MG63 (cell line): ENCODE measurements around the gene POLR1A. TPM values are rescaled to one million over a fixed set of nuclear protein-coding genes. Genes with fewer than 3 reads are reported as not detected.

Source experiments
- DNase-seq: peaks from one replicate; pipeline ENCODE4 v3.0.0-alpha.2; 2020
- H3K27me3 ChIP-seq: fragments of 250-450 bp; sonication (Bioruptor Pico); 2 replicates; pipeline ENCODE4 v1.5.1; 2020; ENCODE audit warnings: mild to moderate bottlenecking, moderate library complexity
- H3K36me3 ChIP-seq: fragments of 250-450 bp; sonication (Bioruptor Pico); 2 replicates; pipeline ENCODE4 v1.5.1; 2020; ENCODE audit warnings: mild to moderate bottlenecking, moderate library complexity
- H3K4me3 ChIP-seq: fragments of 250-450 bp; sonication (Bioruptor Pico); 2 replicates; pipeline ENCODE4 v1.5.1; 2020; ENCODE audit warnings: mild to moderate bottlenecking, moderate library complexity
- H3K9me3 ChIP-seq: fragments of 250-450 bp; sonication (Bioruptor Pico); 2 replicates; pipeline ENCODE4 v1.5.1; 2020; ENCODE audit warnings: mild to moderate bottlenecking, moderate library complexity
- total RNA-seq: library from RNA; depleted of rRNA; stranded (reverse); fragments of >200 nt; shearing (Covaris generic); gene quantifications from 2 replicates; pipeline ENCODE4 v1.2.3, GENCODE V29; 2014; ENCODE audit warnings: low replicate concordance

Gene POLR1A
- total RNA-seq, 1 experiment from 2014 or later, result 8.9 TPM

GRCh38 chr2:86072271-86072858 is 33.3 kb downstream of the POLR1A start:
- H3K36me3 ChIP-seq, result peaks cover 83% of the 10 kb centered on the region
- H3K4me3 ChIP-seq, result no peak overlapping the region
- H3K9me3 ChIP-seq, result no peaks in the 10 kb centered on the region
- DNase-seq, result peak; percentile 97
- H3K27me3 ChIP-seq, result no peaks in the 10 kb centered on the region

DNA sequence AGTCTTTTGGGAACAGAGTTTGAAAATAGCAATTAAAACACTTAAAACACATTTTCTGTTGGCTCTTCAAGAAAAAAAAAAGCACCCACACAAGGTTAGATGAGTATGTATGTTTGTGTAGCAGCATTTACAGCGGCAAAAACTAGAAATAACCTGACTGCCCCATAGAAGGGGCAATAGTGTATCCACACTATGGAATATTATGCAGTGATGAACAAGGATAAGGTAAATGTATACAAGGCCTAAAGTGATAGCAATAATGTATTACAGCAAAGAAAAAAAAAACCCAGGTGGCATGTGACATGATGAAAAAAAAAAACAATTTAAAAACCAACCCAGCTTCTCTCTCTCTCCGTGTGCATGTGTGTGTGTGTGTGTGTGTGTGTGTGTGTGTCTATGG is 34.8 kb downstream of the POLR1A start:
- H3K27me3 ChIP-seq, result no peaks in the 10 kb centered on the region
- H3K36me3 ChIP-seq, result peaks cover 83% of the 10 kb centered on the region
- no peak overlapping the region for H3K4me3 ChIP-seq
- DNase-seq, result no peak
- no peaks in the 10 kb centered on the region for H3K9me3 ChIP-seq

DNA sequence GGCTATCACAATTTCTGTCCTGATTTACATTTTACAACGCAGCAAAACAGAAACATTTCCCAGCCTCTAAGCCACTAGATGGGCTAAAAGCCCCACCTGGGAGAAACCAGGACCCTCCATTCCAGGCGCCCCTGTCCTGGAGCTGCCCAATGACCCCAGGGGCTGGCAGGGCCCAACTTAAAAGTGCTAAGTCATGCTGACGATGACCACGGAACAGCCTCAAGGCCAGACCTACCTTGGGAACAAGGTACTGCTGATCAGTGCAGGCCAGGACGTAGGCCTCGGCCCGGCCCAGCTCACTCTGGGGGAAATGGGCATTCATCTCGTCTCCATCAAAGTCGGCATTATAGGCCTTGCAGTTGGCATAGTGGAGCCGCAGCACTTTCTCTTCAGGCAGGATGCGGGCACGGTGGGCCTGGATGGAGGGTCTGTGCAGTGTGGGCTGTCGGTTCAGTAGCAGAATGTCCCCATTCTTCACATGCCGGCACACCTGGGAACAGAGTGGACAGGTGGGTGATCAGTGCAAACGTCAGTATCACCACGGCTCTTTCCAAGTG is 35.8 kb downstream of the POLR1A start:
- H3K27me3 ChIP-seq, result no peaks in the 10 kb centered on the region
- peaks cover 86% of the 10 kb centered on the region for H3K36me3 ChIP-seq
- DNase-seq, result no peak
- H3K4me3 ChIP-seq, result no peak overlapping the region
- H3K9me3 ChIP-seq, result no peaks in the 10 kb centered on the region

DNA sequence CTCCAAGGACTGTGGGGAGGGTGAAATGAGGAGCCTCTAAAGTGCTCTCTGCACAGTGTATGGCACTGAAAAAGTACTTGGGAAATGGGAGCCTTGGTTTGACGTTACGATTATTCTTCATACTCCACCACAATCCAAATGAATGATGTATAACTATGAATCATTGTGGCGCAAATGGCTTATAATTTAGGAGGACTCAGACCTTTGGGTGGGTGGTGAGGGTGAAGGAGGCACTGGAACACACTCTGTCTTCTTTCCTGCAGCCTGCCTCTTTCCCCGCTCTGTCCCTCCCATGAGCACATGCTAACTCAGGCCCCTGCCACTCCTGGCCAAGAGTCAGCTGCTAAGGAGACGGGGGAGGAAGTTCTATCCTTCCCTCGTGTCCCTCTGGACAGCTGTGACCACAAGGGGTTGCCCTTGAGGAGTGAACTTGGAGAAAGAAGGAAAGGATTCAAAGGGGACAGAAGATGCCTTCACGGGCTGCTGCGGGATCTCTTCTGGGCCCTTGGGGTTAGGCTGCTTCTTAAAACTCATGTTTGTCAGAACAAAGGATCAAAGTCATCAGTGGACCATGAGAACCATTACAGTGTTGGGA is 36.5 kb downstream of the POLR1A start:
- Histone ChIP-seq H3K36me3 (peaks cover 86% of the 10 kb centered on the region), H3K9me3 (no peaks in the 10 kb centered on the region; the same call in 1 of the 2 replicates), H3K4me3 (no peak overlapping the region), H3K27me3 (no peaks in the 10 kb centered on the region)
- no peak for DNase-seq

- Histone ChIP-seq H3K27me3 (no peaks in the 10 kb centered on the region), H3K36me3 (peaks cover 86% of the 10 kb centered on the region), H3K9me3 (peaks cover 2% of the 10 kb centered on the region; the same call in 1 of the 2 replicates), H3K4me3 (no peak overlapping the region)
- DNase-seq, result no peak
Measured at GRCh38 chr2:86068648-86069047, 37.0 kb downstream of the POLR1A start.

- Histone ChIP-seq H3K9me3 (peaks cover 6% of the 10 kb centered on the region; the same call in 1 of the 2 replicates), H3K4me3 (no peak overlapping the region), H3K27me3 (no peaks in the 10 kb centered on the region), H3K36me3 (peaks cover 86% of the 10 kb centered on the region)
- DNase-seq, result no peak
Measured at GRCh38 chr2:86068136-86068588, 37.5 kb downstream of the POLR1A start.

DNA sequence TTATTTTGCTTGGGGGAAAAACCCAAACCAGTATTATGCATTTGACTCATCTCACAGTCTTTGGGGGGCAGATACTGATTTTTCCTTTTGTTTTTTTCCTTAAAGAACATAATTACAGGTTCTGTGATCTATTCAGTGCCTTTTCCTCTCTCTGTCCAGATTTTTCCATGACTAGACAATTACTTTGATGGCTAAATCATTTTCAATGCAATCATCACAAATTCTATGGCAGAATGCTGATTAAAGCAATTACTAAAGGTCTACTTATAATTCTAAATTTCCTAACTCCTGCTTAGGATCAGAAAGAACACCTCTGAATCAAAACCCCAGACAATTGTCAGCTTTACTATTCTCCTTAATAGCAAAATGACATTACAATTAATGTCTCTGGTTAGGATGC is 38.8 kb downstream of the POLR1A start:
- peaks cover 10% of the 10 kb centered on the region for H3K9me3 ChIP-seq
- DNase-seq, result no peak
- peaks cover 95% of the 10 kb centered on the region for H3K36me3 ChIP-seq
- no peaks in the 10 kb centered on the region for H3K27me3 ChIP-seq
- no peak overlapping the region for H3K4me3 ChIP-seq

DNA sequence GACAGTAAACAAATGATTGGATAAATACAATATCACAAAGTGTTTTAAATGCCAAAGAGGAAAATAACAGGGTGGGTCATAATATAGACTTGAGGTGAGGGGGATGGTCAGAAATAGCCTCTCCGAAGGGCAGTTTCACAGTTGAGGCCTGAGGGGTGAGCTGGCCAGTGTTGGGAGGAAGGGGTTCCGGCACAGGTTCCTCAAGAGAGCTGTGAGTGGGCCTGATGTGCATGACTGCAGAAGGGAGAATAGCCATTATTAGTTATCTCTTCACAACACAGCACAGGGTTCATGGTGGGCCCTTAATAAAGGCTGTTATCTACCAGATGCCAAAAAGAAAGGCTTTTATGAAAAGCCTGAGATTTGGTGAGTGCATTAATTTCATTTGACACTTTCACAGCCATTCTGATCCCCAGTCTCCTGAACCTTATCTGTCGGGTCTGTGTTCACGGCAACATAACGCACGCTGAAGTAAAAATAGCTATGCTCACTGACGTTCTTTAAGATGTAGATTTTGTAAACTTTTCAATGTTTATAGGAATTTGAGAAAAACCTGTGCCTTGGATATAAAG is 39.6 kb downstream of the POLR1A start:
- Histone ChIP-seq H3K27me3 (no peaks in the 10 kb centered on the region), H3K4me3 (no peak overlapping the region), H3K9me3 (peaks cover 10% of the 10 kb centered on the region), H3K36me3 (peaks cover 95% of the 10 kb centered on the region)
- no peak for DNase-seq

GRCh38 chr2:86065512-86065911 is 40.2 kb downstream of the POLR1A start:
- DNase-seq, result no peak
- Histone ChIP-seq H3K4me3 (no peak overlapping the region), H3K9me3 (peaks cover 10% of the 10 kb centered on the region), H3K27me3 (no peaks in the 10 kb centered on the region), H3K36me3 (peaks cover 97% of the 10 kb centered on the region)

GRCh38 chr2:86064006-86064405 is 41.7 kb downstream of the POLR1A start:
- Histone ChIP-seq H3K36me3 (peaks cover 87% of the 10 kb centered on the region), H3K9me3 (peaks cover 10% of the 10 kb centered on the region), H3K4me3 (no peak overlapping the region), H3K27me3 (no peaks in the 10 kb centered on the region)
- DNase-seq, result no peak

DNA sequence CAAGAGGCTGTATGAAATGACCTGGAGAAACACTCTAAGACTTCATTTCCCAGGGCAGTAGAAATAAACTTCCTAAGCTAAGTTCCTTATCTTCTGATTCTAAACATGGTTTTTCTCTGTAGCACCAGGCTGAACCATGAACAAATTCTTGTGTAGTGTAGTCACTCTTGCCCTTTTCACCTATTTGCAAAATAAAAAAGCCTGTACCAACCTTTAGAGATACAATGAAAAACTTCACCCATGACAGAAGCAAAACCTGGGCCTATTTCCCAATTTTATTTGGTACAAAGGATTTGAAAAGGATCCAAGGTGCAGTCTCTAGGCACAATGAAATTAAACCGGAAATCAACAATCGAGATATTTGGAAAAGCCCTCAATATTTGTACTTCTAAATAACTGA is 43.6 kb downstream of the POLR1A start:
- no peaks in the 10 kb centered on the region for H3K27me3 ChIP-seq
- H3K4me3 ChIP-seq, result no peak overlapping the region
- H3K36me3 ChIP-seq, result peaks cover 74% of the 10 kb centered on the region
- DNase-seq, result no peak
- H3K9me3 ChIP-seq, result peaks cover 10% of the 10 kb centered on the region

DNA sequence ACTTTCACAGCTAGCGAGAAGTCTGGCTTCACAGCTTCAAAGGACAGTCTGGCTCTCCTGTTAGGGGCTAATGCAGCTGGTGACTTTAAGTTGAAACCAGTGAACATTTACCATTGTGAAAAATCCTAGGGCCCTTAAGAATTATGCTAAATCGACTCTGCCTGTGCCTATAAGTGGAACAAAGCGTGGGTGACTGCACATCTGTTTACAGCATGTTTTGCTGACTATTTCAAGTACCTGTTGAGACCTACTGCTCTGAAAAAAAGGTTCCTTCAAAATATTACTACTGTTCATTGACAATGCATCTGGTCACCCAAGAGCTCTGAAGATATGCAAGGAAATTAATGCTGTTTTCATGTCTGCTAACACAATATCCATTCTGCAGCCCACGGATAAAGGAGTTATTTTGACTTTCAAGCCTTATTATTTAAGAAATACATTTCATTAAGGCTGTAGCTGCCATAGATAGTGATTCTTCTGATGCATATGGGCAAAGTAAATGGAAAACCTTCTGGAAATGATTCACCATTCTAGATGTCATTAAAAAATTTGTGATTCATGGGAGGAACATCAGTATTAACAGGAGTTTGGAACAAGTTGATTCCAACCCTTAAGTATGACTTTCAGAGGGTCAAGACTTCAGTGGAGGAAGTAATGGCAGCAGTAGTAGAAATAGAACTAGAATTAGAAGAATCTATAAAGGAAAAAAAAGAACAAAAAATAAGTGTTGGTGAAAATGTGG is 48.9 kb downstream of the POLR1A start:
- no peak overlapping the region for H3K4me3 ChIP-seq
- H3K9me3 ChIP-seq, result no peaks in the 10 kb centered on the region
- no peak for DNase-seq
- H3K36me3 ChIP-seq, result peaks cover 59% of the 10 kb centered on the region
- no peaks in the 10 kb centered on the region for H3K27me3 ChIP-seq

DNA sequence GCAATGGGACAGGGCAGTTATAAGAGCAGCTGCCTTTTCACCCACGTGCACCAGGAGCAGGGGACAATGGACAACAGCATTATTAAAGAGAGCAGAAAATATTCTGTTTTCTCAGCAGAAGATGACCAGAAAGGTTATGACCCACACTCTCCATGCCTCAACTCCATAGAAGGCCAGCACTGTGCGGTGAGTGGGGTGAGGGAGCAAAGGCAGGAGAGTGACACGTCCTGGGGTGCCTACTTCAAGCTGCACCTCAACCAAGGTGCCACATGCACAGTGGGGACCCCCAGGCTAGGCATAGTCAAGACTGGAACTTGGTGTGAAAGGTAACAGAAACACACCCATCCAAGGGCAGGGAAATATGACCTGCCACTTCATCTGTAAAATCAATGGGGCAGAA is 50.4 kb downstream of the POLR1A start:
- H3K4me3 ChIP-seq, result no peak overlapping the region
- peaks cover 53% of the 10 kb centered on the region for H3K36me3 ChIP-seq
- H3K27me3 ChIP-seq, result no peaks in the 10 kb centered on the region
- no peaks in the 10 kb centered on the region for H3K9me3 ChIP-seq
- no peak for DNase-seq

- H3K4me3 ChIP-seq, result no peak overlapping the region
- peaks cover 53% of the 10 kb centered on the region for H3K36me3 ChIP-seq
- DNase-seq, result no peak
- H3K9me3 ChIP-seq, result no peaks in the 10 kb centered on the region
- H3K27me3 ChIP-seq, result no peaks in the 10 kb centered on the region
Measured at GRCh38 chr2:86054535-86055082, 51.1 kb downstream of the POLR1A start.

GRCh38 chr2:86053166-86053565 is 52.5 kb downstream of the POLR1A start:
- H3K4me3 ChIP-seq, result no peak overlapping the region
- H3K27me3 ChIP-seq, result no peaks in the 10 kb centered on the region
- peaks cover 66% of the 10 kb centered on the region for H3K36me3 ChIP-seq
- H3K9me3 ChIP-seq, result no peaks in the 10 kb centered on the region
- DNase-seq, result no peak

DNA sequence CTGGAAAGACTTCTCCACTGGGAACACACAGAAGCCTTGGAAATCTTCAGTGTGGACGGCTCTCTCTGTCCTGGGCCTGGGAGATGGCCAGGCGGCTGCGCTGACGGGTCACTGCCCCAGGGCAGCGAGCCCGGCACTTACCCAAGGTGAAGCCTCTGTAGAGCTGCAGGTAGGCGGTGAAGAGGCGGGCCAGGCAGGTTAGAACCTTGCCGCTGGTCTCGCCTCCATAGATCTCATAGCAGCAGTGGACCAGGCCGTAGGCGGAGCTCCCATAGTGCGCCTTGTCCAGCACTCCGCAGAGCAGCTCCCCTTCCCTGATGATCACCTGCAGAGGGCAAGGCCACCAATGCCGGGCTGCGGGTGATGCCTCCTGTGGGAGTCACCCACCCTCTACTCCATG is 53.0 kb downstream of the POLR1A start:
- Histone ChIP-seq H3K9me3 (no peaks in the 10 kb centered on the region), H3K4me3 (no peak overlapping the region), H3K27me3 (no peaks in the 10 kb centered on the region), H3K36me3 (peaks cover 67% of the 10 kb centered on the region)
- DNase-seq, result no peak

GRCh38 chr2:86052265-86052664 is 53.4 kb downstream of the POLR1A start:
- Histone ChIP-seq H3K27me3 (no peaks in the 10 kb centered on the region), H3K36me3 (peaks cover 67% of the 10 kb centered on the region), H3K9me3 (no peaks in the 10 kb centered on the region), H3K4me3 (no peak overlapping the region)
- no peak for DNase-seq
